ENCODE measurements around the gene HNRNPA3. TPM values are rescaled to one million over a fixed set of nuclear protein-coding genes. Genes with fewer than 3 reads are reported as not detected.

HNRNPA3 gene
- total RNA-seq, 1 experiment from 2014 or later: 328 TPM

- DNase-seq (ENCODE audit: low read depth, low spot score) (no peak), ATAC-seq (no peak)
- H3K9me2 ChIP-seq (ENCODE audit: insufficient read depth): no peaks in the 10 kb centered on the region
- peak overlapping the region; percentile 37 for H2AFZ ChIP-seq (ENCODE audit: low read depth, low read length, poor library complexity, severe bottlenecking)
- CTCF ChIA-PET: no interaction called here
- POLR2A ChIA-PET: interaction anchor here (1.1 to 2.6 kb wide), 2 partner anchors 42 to 95 kb away, joined by 3 to 6 read pairs; partner anchors contain the start of gene NFE2L2
- BruUV-seq (replicated peaks): no TSS peak
- H3K36me3 ChIP-seq (ENCODE audit: control insufficient read depth in 1 of 2, insufficient read depth in 2 of 2, low read length in 2 of 2): no peaks in the 10 kb centered on the region
- RAD21 ChIA-PET (ENCODE audit: low non-redundant PET in 1 of 2, low total read pairs in 2 of 2, uncharacterized antibody in 2 of 2, unreplicated experiment in 2 of 2): no interaction called here
- no peaks in the 10 kb centered on the region for H3K27me3 ChIP-seq (ENCODE audit: insufficient read depth, low read length)
- no peaks in the 10 kb centered on the region for H3K79me2 ChIP-seq (ENCODE audit: insufficient read depth, low read length)
- intact Hi-C loops (cut with micrococcal nuclease): loop anchor here (5.0 kb wide), 1 partner anchor 222 kb away; the partner anchor contains the start of gene AGPS
- no peaks in the 10 kb centered on the region for H3K9me3 ChIP-seq (ENCODE audit: control insufficient read depth in 1 of 2, insufficient read depth in 1 of 2, low read depth in 1 of 2, low read length in 2 of 2)
- H3K4me2 ChIP-seq (ENCODE audit: low read length): peak overlapping the region; percentile 86
- peaks cover 68 to 81% of the 10 kb centered on the region in 2 experiments for H3K4me1 ChIP-seq (ENCODE audit: control insufficient read depth in 1 of 2, insufficient read depth in 2 of 2, low read length in 2 of 2)
- H4K20me1 ChIP-seq (ENCODE audit: insufficient read depth): no peaks in the 10 kb centered on the region
- H3K27ac ChIP-seq (ENCODE audit: low read depth, low read length): peak overlapping the region; percentile 53
- H3K4me3 ChIP-seq (replicated peaks in 1 of 2; ENCODE audit: low read depth in 1 of 2, low read length in 2 of 2): no peak overlapping the region
- peak overlapping the region; percentile 27 for H3K9ac ChIP-seq (ENCODE audit: low read length)
- no peak for TF ChIP-seq EZH2 (IDR thresholded peaks at IDR 0.05)
- no peak for TF ChIP-seq ATF3 (IDR thresholded peaks at IDR 0.05)
- no peak for TF ChIP-seq SIN3A (IDR thresholded peaks at IDR 0.05; ENCODE audit: low read depth)
- TF ChIP-seq MAX (IDR thresholded peaks at IDR 0.05): peak; percentile 73
- TF ChIP-seq CTCF (IDR thresholded peaks at IDR 0.05 in 2 of 3, conservative IDR thresholded peaks at IDR 0.05 in 1 of 3; ENCODE audit: borderline replicate concordance in 1 of 3, insufficient read depth in 1 of 3, low read depth in 2 of 3, low read length in 2 of 3): no peak
- TF ChIP-seq SRF (IDR thresholded peaks at IDR 0.05; ENCODE audit: low read depth): no peak
- no peak for TF ChIP-seq POLR2AphosphoS5 (IDR thresholded peaks at IDR 0.05; ENCODE audit: low read depth, low read length)
- no peak for TF ChIP-seq POLR2A (IDR thresholded peaks at IDR 0.05; ENCODE audit: borderline replicate concordance, extremely low read depth, insufficient read depth, insufficient read length)
- no peak for TF ChIP-seq ZNF274 (IDR thresholded peaks at IDR 0.05; ENCODE audit: low read depth, low read length)
- TF ChIP-seq FOSL1 (IDR thresholded peaks at IDR 0.05; ENCODE audit: low read depth): no peak
- no peak for TF ChIP-seq EZH2phosphoT487 (IDR thresholded peaks at IDR 0.05; ENCODE audit: borderline replicate concordance)
- peak; percentile 35; the same call in 1 of the 2 replicates for TF ChIP-seq SP1 (IDR thresholded peaks at IDR 0.05; ENCODE audit: low read depth)
- peak; percentile 33; the same call in 1 of the 2 replicates for TF ChIP-seq ZFX (IDR thresholded peaks at IDR 0.05)
- no peak for TF ChIP-seq ELF1 (IDR thresholded peaks at IDR 0.05; ENCODE audit: borderline replicate concordance, low read depth)
- TF ChIP-seq YY1 (IDR thresholded peaks at IDR 0.05; ENCODE audit: extremely low read depth, insufficient replicate concordance, low read depth, low read length): no peak
- no peak for TF ChIP-seq JUND (IDR thresholded peaks at IDR 0.05)
- no peak for TF ChIP-seq CBX3 (IDR thresholded peaks at IDR 0.05; ENCODE audit: low read depth)
- no peak for TF ChIP-seq ZBTB33 (IDR thresholded peaks at IDR 0.05; ENCODE audit: extremely low read depth, insufficient replicate concordance, low read length)
- no peak for TF ChIP-seq CEBPB (IDR thresholded peaks at IDR 0.05; ENCODE audit: low read depth)
- TF ChIP-seq REST (IDR thresholded peaks at IDR 0.05; ENCODE audit: low read depth): no peak
Measured at GRCh38 chr2:177169810-177170514, 42.6 kb upstream of the HNRNPA3 start.
